ENCODE results near the gene ICE2.

Gene ICE2

GRCh38 chr15:60386615-60387014 lies 92.3 kb downstream of the ICE2 start:
- no peak for DNase-seq

DNA sequence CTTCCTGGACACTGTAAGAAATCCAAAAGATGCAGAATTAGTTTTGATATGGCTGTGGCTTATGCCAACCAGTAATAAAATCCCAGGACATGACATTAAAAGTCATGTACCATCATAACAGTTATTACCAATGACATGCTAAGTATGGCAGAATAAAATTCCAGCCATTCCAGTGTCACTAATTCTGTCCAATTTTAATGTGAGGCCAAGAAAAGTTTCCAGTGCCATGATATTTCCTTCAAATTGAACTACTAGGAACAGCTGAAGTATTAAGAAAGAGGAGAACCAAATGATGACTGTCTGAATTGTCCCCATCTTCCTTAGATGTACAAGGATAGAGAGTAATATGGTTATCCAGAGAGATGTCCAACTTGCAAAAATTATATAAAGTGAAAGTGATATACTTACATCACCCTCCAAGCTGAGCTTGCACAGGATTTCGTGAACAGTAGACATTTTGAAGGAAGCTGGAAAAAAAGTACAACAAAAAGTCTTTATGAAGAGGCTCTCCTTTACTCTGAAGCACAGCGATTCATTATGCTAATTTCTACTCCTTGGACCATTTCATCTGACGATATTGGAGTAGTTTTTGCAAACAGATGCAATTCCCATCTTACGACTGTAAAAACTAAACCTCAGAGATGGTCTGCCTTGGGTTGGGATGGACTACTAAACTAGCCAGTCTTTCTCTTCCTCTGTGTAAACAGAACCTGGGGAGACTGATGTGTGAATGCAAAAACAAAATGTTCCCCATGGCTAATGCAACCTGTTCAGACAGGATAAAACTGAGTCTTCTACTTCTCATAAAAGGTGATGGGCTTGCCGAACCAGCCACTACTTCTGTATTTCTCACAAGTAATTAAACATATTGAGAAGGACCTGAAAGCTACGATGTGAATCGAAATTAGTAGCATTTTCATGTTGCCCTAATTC lies 93.1 kb downstream of the ICE2 start:
- no peak for DNase-seq

DNA sequence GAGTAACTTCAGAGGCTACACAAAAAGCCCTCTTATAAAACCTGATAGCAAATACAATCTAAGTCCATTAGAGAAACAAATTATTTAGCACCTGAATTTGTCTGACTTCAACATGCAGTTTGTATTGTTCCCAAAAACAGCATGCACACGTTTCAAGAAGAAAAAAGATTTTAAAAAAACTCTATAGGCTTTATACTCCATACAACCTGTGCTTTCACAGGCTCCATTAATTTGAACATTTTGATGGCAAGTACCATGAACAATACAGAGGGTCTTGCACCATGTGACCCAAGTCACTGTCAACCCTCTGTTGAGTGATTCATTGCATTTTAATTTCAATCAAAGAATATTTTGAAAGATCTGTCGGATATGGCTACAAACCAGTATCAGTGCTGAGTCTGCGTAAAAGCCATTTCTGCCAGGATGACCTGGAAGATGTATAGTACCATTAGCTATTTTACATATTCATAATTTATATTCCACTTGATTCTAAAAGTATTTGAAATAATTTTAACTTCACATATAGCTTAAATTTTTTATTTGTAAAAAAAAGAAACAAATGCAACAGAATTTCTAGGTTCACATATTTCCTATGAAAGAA lies 94.3 kb downstream of the ICE2 start:
- DNase-seq = no peak

- no peak for DNase-seq
Observed at GRCh38 chr15:60384053-60384452, 94.9 kb downstream of the ICE2 start.

DNA sequence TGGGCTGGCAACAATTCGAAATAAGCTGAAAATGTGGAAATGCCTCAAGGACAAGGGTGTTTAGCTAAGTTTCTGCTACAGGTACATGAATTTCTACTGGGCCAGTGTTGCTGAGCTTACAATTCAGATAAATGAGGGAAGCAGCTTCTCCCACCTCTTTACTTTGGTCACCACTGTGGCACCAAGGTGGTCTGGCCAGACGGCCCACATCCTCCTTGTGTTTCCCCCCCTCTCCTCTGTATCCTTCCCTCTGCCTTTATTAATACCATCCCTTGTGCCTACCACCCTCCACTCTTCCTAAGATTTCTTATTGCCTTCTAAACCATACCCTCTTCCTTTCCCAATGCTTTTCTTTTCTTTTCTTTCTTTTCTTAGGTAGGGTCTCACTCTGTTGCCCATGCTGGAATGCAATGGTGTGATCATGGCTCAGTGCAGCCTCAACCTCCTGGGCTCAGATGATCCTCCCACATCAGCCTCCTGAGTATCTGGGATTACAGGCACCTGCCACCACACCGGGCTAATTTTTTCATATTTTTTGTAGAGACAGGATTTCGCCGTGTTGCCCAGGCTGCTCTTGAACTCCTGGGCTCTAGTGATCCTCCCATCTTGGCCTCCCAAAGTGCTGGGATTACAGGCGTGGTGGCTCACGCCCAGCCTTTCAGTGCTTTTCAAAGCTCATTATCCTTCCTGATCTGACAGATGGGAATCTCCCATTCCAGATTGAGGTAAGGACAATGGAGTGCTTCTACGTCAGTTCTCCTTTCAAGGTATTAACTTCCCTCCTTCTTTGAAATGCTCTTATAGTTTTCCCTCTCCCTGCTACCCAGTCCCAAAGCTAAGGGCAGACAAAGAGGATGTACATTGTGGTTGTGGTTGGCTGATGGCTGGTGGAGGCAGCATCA lies 95.9 kb downstream of the ICE2 start:
- DNase-seq = no peak

DNA sequence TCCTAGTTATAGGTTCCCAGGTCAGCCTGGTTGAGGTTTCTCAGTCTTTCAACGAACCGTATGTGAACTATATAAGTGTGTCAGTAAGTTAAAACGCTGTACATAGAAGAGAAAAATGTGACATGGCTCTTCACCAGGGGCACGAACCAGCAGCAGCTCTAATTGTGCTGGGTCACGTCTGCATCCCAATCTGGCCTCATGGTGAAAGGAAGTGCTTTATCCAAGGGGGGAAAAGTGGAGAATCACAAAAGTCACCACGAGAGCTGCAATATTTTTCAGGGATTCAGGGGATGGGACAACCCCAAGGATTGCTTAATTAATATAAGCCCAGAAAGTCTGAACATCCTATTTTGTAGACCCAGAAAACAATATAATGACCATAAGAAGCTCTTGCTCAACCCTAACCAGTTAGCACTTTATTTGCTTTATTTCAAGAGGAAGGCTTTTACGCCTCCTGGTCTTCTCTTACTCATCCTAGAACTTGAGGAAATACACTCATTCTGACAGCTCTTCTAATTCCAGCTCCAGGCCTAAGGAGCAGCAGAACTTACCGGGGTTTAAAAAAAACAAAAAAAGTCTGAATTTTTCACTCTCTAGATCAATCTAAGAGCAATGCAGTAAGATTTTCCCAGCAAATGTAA lies 97.7 kb downstream of the ICE2 start:
- no peak for DNase-seq

- no peak for DNase-seq
Observed at GRCh38 chr15:60379525-60380274, 99.2 kb downstream of the ICE2 start.

DNA sequence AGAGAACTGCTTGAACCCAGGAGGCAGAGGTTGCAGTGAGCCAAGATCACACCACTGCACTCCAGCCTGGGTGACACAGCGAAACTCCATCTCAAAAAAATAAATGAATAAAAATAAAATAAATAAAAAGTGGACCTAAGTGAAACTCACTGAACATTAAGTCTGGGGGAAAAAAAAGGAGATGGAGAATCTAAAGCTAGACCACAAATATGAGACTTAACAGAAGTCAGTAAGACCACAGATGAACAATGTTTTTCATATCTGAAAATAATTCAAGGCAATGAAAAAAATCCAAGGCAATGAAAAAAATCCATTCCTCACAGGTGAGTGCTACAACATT lies 99.8 kb downstream of the ICE2 start:
- DNase-seq = no peak

- no peak for DNase-seq
Observed at GRCh38 chr15:60376677-60377095, 102.3 kb downstream of the ICE2 start.

DNA sequence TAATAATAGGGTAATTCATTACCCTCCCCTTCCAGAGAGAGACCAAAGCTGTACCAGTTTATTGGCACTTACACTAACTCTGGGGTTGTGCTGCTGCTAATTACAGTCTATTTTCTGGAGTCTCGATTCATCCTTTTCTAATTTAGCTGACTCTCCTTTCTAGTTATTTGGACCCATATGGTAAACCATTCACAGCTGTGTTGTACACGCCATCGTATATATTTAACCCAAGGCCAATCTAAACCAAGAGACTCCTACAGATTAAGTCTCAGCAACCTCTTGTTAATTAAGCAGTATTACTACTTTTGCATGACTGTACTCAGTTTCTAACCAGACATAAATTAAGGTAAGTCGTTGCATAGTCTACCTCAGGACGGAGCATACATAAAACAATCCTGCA lies 103.6 kb downstream of the ICE2 start:
- no peak for DNase-seq

- peak; percentile 34 for DNase-seq
Observed at GRCh38 chr15:60374628-60375081, 104.3 kb downstream of the ICE2 start.

- DNase-seq = no peak
Observed at GRCh38 chr15:60374209-60374608, 104.7 kb downstream of the ICE2 start.

- no peak for DNase-seq
Observed at GRCh38 chr15:60373745-60374144, 105.2 kb downstream of the ICE2 start.

- DNase-seq = no peak
Observed at GRCh38 chr15:60373327-60373726, 105.6 kb downstream of the ICE2 start.

DNA sequence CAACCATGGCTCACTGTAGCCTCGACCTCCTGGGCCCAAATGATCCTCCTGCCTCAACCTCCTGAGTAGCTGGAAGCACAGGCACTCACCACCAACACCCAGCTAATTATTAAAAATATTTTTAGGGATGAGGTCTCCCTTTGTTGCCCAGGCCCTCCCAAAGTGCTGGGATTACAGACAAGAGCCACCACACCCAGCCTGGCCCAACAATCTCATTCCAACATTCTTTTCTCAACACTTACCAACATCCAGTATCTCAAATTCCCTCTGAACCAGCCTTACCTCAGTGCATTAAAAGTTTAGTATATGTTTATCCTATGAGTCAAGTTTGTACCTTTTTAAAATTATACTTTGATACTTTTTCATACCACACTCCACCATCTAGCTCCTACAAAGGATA lies 106.2 kb downstream of the ICE2 start:
- no peak for DNase-seq

DNA sequence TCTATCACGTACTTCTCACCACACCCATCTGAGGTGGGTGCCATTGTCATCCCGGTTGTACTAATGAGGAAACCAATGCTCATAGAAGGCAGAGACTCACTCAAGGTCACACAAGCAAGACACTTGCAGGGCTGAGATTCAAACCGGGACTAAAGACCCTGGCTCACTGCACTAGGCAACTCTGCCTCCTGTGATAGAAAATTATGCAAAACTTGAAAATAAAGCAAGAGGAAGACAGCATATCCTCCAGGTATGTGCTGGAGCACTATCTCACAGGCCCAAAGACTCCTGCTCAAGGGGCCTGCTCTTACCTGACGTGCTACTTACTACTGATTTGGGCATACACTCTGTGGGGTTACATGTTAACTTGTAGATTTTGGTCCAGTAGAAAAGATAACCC lies 106.7 kb downstream of the ICE2 start:
- DNase-seq = no peak

GRCh38 chr15:60371175-60372051 lies 107.5 kb downstream of the ICE2 start:
- no peak for DNase-seq

GRCh38 chr15:60370869-60371136 lies 108.1 kb downstream of the ICE2 start:
- DNase-seq = no peak

GRCh38 chr15:60370105-60370868 lies 108.7 kb downstream of the ICE2 start:
- no peak for DNase-seq

- no peak for DNase-seq
Observed at GRCh38 chr15:60369696-60370095, 109.2 kb downstream of the ICE2 start.

All from NCI-H1417 treated with DMSO at 0.1 percent for 48 hours (cell line).